IPS-NIHi11 (cell line): ENCODE measurements around the gene FOXR1.

Experiments used
- DNase-seq: peaks from one replicate; pipeline ENCODE4 v3.0.0; 2012; ENCODE audit warnings: mixed read lengths, low spot score

The FOXR1 gene

GRCh38 chr11:118971646-118972045 lies at the start of gene FOXR1:
TSS of gene FOXR1 (plus strand) at chr11:118971761. CDS start at chr11:118971932, 171 bp downstream.
- no peak for DNase-seq

GRCh38 chr11:118921929-118922744 lies 49.4 kb upstream of the FOXR1 start:
- peak; percentile 62 for DNase-seq

- DNase-seq: no peak
These were observed 48.6 kb upstream of the FOXR1 start for GRCh38 chr11:118922745-118923627.

GRCh38 chr11:118923721-118924587 lies 47.6 kb upstream of the FOXR1 start:
- no peak for DNase-seq

GRCh38 chr11:118924591-118925585 lies 46.7 kb upstream of the FOXR1 start:
- no peak for DNase-seq

GRCh38 chr11:118927554-118928100 lies 43.9 kb upstream of the FOXR1 start:
- DNase-seq: no peak

- peak; percentile 77 for DNase-seq
These were observed 43.3 kb upstream of the FOXR1 start for GRCh38 chr11:118928101-118928869.

GRCh38 chr11:118928870-118929500 lies 42.6 kb upstream of the FOXR1 start:
- no peak for DNase-seq

- DNase-seq: peak; percentile 76
These were observed 42.0 kb upstream of the FOXR1 start for GRCh38 chr11:118929501-118930093.

GRCh38 chr11:118930094-118930712 lies 41.4 kb upstream of the FOXR1 start:
- peak; percentile 92 for DNase-seq

- DNase-seq: no peak
These were observed 40.0 kb upstream of the FOXR1 start for GRCh38 chr11:118931571-118931970.

GRCh38 chr11:118933486-118933885 lies 38.1 kb upstream of the FOXR1 start:
- no peak for DNase-seq

- no peak for DNase-seq
These were observed 36.2 kb upstream of the FOXR1 start for GRCh38 chr11:118935376-118935775.

GRCh38 chr11:118938491-118939403 lies 32.8 kb upstream of the FOXR1 start:
- DNase-seq: peak; percentile 3

GRCh38 chr11:118939404-118939915 lies 32.1 kb upstream of the FOXR1 start:
- no peak for DNase-seq

- peak; percentile 64 for DNase-seq
These were observed 31.5 kb upstream of the FOXR1 start for GRCh38 chr11:118939953-118940598.
